HCT116 (cell line): ENCODE data around the gene TTLL6.

Source experiments
- CTCF ChIP-seq, 3 experiments: fragments of 200-600 bp in 1 of 3; sonication (generic) in 1 of 3; IDR thresholded peaks in 2 of 3; conservative IDR thresholded peaks in 1 of 3; 2 replicates each; pipeline ENCODE4 v1.5.1; 2012 to 2017; ENCODE audit warnings: low read depth in 2 of 3, low read length in 2 of 3, antibody characterized with exemption in 1 of 3, borderline replicate concordance in 1 of 3, control low read depth in 1 of 3, mild to moderate bottlenecking in 1 of 3, mixed read lengths in 1 of 3, mixed run types in 1 of 3, moderate library complexity in 1 of 3; ENCODE audit not compliant: insufficient read depth in 1 of 3
- EZH2phosphoT487 ChIP-seq: fragments of 200-600 bp; IDR thresholded peaks from 2 replicates; pipeline ENCODE4 v1.6.1; 2018; ENCODE audit warnings: antibody characterized with exemption, borderline replicate concordance
- FOSL1 ChIP-seq: IDR thresholded peaks from 2 replicates; pipeline ENCODE4 v1.6.1; 2012; ENCODE audit warnings: low read depth
- POLR2A ChIP-seq: IDR thresholded peaks from 2 replicates; pipeline ENCODE4 v1.7.0; 2011; ENCODE audit warnings: borderline replicate concordance; ENCODE audit not compliant: insufficient read depth, insufficient read length; ENCODE audit errors: extremely low read depth
- RAD21 ChIP-seq: IDR thresholded peaks from 2 replicates; pipeline ENCODE4 v1.6.1; 2012; ENCODE audit warnings: low read depth, mild to moderate bottlenecking

- TF ChIP-seq POLR2A (no peak), CTCF (IDR thresholded peaks at IDR 0.05 in 2 of 3, conservative IDR thresholded peaks at IDR 0.05 in 1 of 3; ENCODE audit: borderline replicate concordance in 1 of 3, insufficient read depth in 1 of 3, low read depth in 2 of 3, low read length in 2 of 3) (no peak), EZH2phosphoT487 (no peak), RAD21 (no peak), FOSL1 (no peak)
These were observed 98.7 kb downstream of the TTLL6 start for GRCh38 chr17:48718227-48718760.
